CD14-positive monocyte (primary cell): ENCODE results near the gene KNL1. TPM values are rescaled to one million over a fixed set of nuclear protein-coding genes. Genes with fewer than 3 reads are reported as not detected.

Source experiments
- DNase-seq, 3 donors: peaks; one replicate each; pipeline ENCODE4 v3.0.0-alpha.2; 2011 to 2022
- H2AFZ ChIP-seq: 2 replicates; pipeline ENCODE4 v1.6.0; 2012; ENCODE audit warnings: mild to moderate bottlenecking, low read depth, low read length, inconsistent platforms; ENCODE audit not compliant: insufficient read depth, poor library complexity, severe bottlenecking
- H3K27ac ChIP-seq, 2 donors: 1 replicate in 1 of 2; 2 replicates in 1 of 2; pipeline ENCODE4 v1.5.1; 2012 to 2013; ENCODE audit warnings: low read length in 2 of 2, control low read depth in 1 of 2, inconsistent platforms in 1 of 2, low read depth in 1 of 2, mild to moderate bottlenecking in 1 of 2
- H3K27me3 ChIP-seq, 2 donors: one replicate each; pipeline versions ENCODE4 v1.6.0 to v1.6.1; 2011 to 2013; ENCODE audit warnings: low read length in 2 of 2; ENCODE audit not compliant: control insufficient read depth in 2 of 2, insufficient read depth in 2 of 2
- H3K36me3 ChIP-seq, 2 donors: replicated peaks in 1 of 2; 1 replicate in 1 of 2; 2 replicates in 1 of 2; pipeline versions ENCODE4 v1.5.1 to v1.6.1; 2012 to 2013; ENCODE audit warnings: low read length in 2 of 2, control low read depth in 1 of 2, inconsistent platforms in 1 of 2, mild to moderate bottlenecking in 1 of 2; ENCODE audit not compliant: insufficient read depth in 2 of 2, control insufficient read depth in 1 of 2
- H3K4me1 ChIP-seq, 2 donors: 1 replicate in 1 of 2; 2 replicates in 1 of 2; pipeline versions ENCODE4 v1.5.1 to v1.6.1; 2012 to 2013; ENCODE audit warnings: low read length in 2 of 2, control low read depth in 1 of 2, inconsistent platforms in 1 of 2, mild to moderate bottlenecking in 1 of 2, moderate library complexity in 1 of 2; ENCODE audit not compliant: insufficient read depth in 2 of 2, control insufficient read depth in 1 of 2
- H3K4me2 ChIP-seq: replicated peaks from 2 replicates; pipeline ENCODE3; 2012; ENCODE audit warnings: low read length, moderate library complexity, mild to moderate bottlenecking; ENCODE audit not compliant: poor library complexity, severe bottlenecking; ENCODE audit errors: extremely low read depth
- H3K4me3 ChIP-seq, 3 experiments: fragments of 200-600 bp in 1 of 3; sonication (generic) in 1 of 3; replicated peaks in 1 of 3; 1 replicate in 2 of 3; 2 replicates in 1 of 3; pipeline ENCODE4 v1.5.1; 2011 to 2013; ENCODE audit warnings: low read length in 3 of 3, mild to moderate bottlenecking in 3 of 3, control low read depth in 2 of 3, low read depth in 2 of 3, inconsistent platforms in 1 of 3, moderate library complexity in 1 of 3
- H3K79me2 ChIP-seq: 2 replicates; pipeline ENCODE4 v1.6.0; 2012; ENCODE audit warnings: mild to moderate bottlenecking, control low read depth, inconsistent platforms, low read length, moderate library complexity; ENCODE audit not compliant: insufficient read depth
- H3K9ac ChIP-seq: 2 replicates; pipeline ENCODE4 v1.6.0; 2017; ENCODE audit warnings: low read length, mild to moderate bottlenecking; ENCODE audit not compliant: insufficient read depth, poor library complexity, severe bottlenecking
- H3K9me3 ChIP-seq, 2 donors: replicated peaks in 1 of 2; 1 replicate in 1 of 2; 2 replicates in 1 of 2; pipeline versions ENCODE4 v1.5.1 to v1.6.1; 2012 to 2013; ENCODE audit warnings: low read length in 2 of 2, control low read depth in 1 of 2; ENCODE audit not compliant: control insufficient read depth in 1 of 2, insufficient read depth in 1 of 2
- H4K20me1 ChIP-seq: 2 replicates; pipeline ENCODE4 v1.6.0; 2012; ENCODE audit warnings: mild to moderate bottlenecking, low read length, control low read depth, moderate library complexity; ENCODE audit not compliant: insufficient read depth
- H3K27ac Mint-ChIP-seq, 7 donors: one replicate each; pipeline ENCODE4 v1.8.0; 2020; ENCODE audit warnings: mild to moderate bottlenecking in 7 of 7, mixed read lengths in 7 of 7, moderate library complexity in 6 of 7, inconsistent platforms in 2 of 7
- H3K27me3 Mint-ChIP-seq, 3 donors: one replicate each; pipeline ENCODE4 v1.8.0; 2021 to 2022; ENCODE audit warnings: low read depth in 3 of 3, mild to moderate bottlenecking in 3 of 3, mixed read lengths in 3 of 3, moderate library complexity in 3 of 3, inconsistent platforms in 1 of 3
- H3K36me3 Mint-ChIP-seq, 2 donors: one replicate each; pipeline ENCODE4 v1.8.0; 2020; ENCODE audit warnings: mixed read lengths in 2 of 2, inconsistent platforms in 1 of 2, mild to moderate bottlenecking in 1 of 2
- H3K4me1 Mint-ChIP-seq: one replicate; pipeline ENCODE4 v1.8.0; 2020; ENCODE audit warnings: mild to moderate bottlenecking, mixed read lengths
- H3K4me3 Mint-ChIP-seq, 2 donors: one replicate each; pipeline ENCODE4 v1.8.0; 2020; ENCODE audit warnings: mild to moderate bottlenecking in 2 of 2, mixed read lengths in 2 of 2, moderate library complexity in 1 of 2
- H3K9me3 Mint-ChIP-seq, 7 donors: one replicate each; pipeline ENCODE4 v1.8.0; 2020 to 2022; ENCODE audit warnings: mixed read lengths in 7 of 7, mild to moderate bottlenecking in 6 of 7, moderate library complexity in 6 of 7, inconsistent platforms in 2 of 7
- WGBS: methylation state at CpG from one replicate; pipeline ENCODE4 v1.1.5; 2013; ENCODE audit warnings: missing lambda C conversion rate; ENCODE audit not compliant: insufficient coverage; 5-methylcytosine and 5-hydroxymethylcytosine counted together
- intact Hi-C, 2 donors: fragments of 100-400 bp; cut with micrococcal nuclease; formaldehyde crosslinking; loops; one replicate each; pipeline versions ENCODE4 v1.15.0 to v1.15.1; 2023
- polyA plus RNA-seq, 3 donors: library from polyadenylated mRNA; depleted of rRNA in 1 of 3; unstranded in 2 of 3; stranded (reverse) in 1 of 3; fragments of 300-500 nt in 2 of 3; fragments of >200 nt in 1 of 3; fragmentation: Illumina TruSeq in 2 of 3; gene quantifications; 1 replicate in 2 of 3; 2 replicates in 1 of 3; pipeline ENCODE4 v1.2.3, GENCODE V29; 2012 to 2021
- TF ChIP-seq, protein P1 (sequence below): fragments of 200-600 bp; IDR thresholded peaks from one replicate; pipeline ENCODE4 v1.8.0; 2022; ENCODE audit warnings: antibody characterized with exemption, mild to moderate bottlenecking

Gene KNL1
- polyA plus RNA-seq, 3 donors, result 0.13 to 0.38 (median 0.16) TPM

DNA sequence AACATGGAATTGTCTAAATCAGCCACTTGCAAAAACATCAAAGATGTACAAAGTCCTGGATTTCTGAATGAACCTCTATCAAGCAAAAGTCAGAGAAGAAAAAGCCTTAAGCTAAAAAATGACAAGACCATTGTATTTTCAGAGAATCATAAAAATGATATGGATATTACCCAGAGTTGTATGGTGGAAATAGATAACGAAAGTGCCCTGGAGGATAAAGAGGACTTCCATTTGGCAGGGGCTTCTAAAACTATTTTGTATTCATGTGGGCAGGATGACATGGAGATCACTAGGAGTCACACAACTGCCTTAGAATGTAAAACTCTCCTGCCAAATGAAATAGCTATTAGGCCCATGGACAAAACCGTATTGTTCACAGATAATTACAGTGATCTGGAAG, 29.3 kb downstream of the KNL1 start:
- Mint-ChIP-seq H3K36me3 (peaks cover 50 to 70% of the 10 kb centered on the region in 2 donors), H3K27me3 (peaks cover 0 to 2% (median 1%) of the 10 kb centered on the region in 3 donors), H3K27ac (no peak overlapping the region), H3K9me3 (no peaks in the 10 kb centered on the region), H3K4me1 (peaks cover 1% of the 10 kb centered on the region), H3K4me3 (no peak overlapping the region)
- Histone ChIP-seq H3K4me1 (peaks cover 0 to 3% of the 10 kb centered on the region in 2 donors), H3K9me3 (no peaks in the 10 kb centered on the region), H3K36me3 (peaks cover 24 to 67% of the 10 kb centered on the region in 2 donors), H3K27me3 (no peaks in the 10 kb centered on the region), H3K79me2 (peaks cover 3% of the 10 kb centered on the region), H3K4me2 (no peak overlapping the region), H3K27ac (no peak overlapping the region), H2AFZ (no peak overlapping the region), H4K20me1 (no peaks in the 10 kb centered on the region), H3K9ac (no peak overlapping the region), H3K4me3 (no peak overlapping the region)
- TF ChIP-seq, protein P1, sequence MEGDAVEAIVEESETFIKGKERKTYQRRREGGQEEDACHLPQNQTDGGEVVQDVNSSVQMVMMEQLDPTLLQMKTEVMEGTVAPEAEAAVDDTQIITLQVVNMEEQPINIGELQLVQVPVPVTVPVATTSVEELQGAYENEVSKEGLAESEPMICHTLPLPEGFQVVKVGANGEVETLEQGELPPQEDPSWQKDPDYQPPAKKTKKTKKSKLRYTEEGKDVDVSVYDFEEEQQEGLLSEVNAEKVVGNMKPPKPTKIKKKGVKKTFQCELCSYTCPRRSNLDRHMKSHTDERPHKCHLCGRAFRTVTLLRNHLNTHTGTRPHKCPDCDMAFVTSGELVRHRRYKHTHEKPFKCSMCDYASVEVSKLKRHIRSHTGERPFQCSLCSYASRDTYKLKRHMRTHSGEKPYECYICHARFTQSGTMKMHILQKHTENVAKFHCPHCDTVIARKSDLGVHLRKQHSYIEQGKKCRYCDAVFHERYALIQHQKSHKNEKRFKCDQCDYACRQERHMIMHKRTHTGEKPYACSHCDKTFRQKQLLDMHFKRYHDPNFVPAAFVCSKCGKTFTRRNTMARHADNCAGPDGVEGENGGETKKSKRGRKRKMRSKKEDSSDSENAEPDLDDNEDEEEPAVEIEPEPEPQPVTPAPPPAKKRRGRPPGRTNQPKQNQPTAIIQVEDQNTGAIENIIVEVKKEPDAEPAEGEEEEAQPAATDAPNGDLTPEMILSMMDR, result no peak
- DNase-seq, result no peak
- WGBS, result no CpG with 5 or more reads among the region's 2 CpGs
- intact Hi-C loops, result no loop called here

- H3K27me3 ChIP-seq, result no peaks in the 10 kb centered on the region
- H3K79me2 ChIP-seq, result no peaks in the 10 kb centered on the region
- 100% methylated on average over 2 of the region's 2 CpGs for WGBS
- no peaks in the 10 kb centered on the region for H3K4me1 ChIP-seq
- H3K9ac ChIP-seq, result no peak overlapping the region
- no peak overlapping the region for H3K4me3 Mint-ChIP-seq
- H3K27me3 Mint-ChIP-seq, result peaks cover 0 to 1% (median 0%) of the 10 kb centered on the region in 3 donors
- H4K20me1 ChIP-seq, result no peaks in the 10 kb centered on the region
- no peak overlapping the region for H3K4me3 ChIP-seq
- intact Hi-C loops, result no loop called here
- H3K9me3 Mint-ChIP-seq, result no peaks in the 10 kb centered on the region
- DNase-seq, result no peak
- H3K27ac Mint-ChIP-seq, result no peak overlapping the region
- H3K36me3 Mint-ChIP-seq, result peaks cover 39 to 73% of the 10 kb centered on the region in 2 donors
- H3K36me3 ChIP-seq, result peaks cover 16 to 70% of the 10 kb centered on the region in 2 donors
- H3K27ac ChIP-seq, result no peak overlapping the region
- H3K4me1 Mint-ChIP-seq, result no peaks in the 10 kb centered on the region
- no peak overlapping the region for H2AFZ ChIP-seq
- H3K9me3 ChIP-seq, result no peaks in the 10 kb centered on the region
- TF ChIP-seq, protein P1, result no peak
- no peak overlapping the region for H3K4me2 ChIP-seq
Measured at GRCh38 chr15:40630313-40630712, 36.3 kb downstream of the KNL1 start.
